Erythroblast (primary cell): ENCODE results near the gene CDHR5.

Experiments used
- GATA1 ChIP-seq: IDR thresholded peaks from 2 replicates; pipeline ENCODE4 v1.6.1; 2011; ENCODE audit warnings: low read depth, mild to moderate bottlenecking, control low read depth, low read length, moderate library complexity
- POLR2A ChIP-seq: IDR thresholded peaks from 2 replicates; pipeline ENCODE4 v1.6.1; 2011; ENCODE audit warnings: mild to moderate bottlenecking, low read length

DNA sequence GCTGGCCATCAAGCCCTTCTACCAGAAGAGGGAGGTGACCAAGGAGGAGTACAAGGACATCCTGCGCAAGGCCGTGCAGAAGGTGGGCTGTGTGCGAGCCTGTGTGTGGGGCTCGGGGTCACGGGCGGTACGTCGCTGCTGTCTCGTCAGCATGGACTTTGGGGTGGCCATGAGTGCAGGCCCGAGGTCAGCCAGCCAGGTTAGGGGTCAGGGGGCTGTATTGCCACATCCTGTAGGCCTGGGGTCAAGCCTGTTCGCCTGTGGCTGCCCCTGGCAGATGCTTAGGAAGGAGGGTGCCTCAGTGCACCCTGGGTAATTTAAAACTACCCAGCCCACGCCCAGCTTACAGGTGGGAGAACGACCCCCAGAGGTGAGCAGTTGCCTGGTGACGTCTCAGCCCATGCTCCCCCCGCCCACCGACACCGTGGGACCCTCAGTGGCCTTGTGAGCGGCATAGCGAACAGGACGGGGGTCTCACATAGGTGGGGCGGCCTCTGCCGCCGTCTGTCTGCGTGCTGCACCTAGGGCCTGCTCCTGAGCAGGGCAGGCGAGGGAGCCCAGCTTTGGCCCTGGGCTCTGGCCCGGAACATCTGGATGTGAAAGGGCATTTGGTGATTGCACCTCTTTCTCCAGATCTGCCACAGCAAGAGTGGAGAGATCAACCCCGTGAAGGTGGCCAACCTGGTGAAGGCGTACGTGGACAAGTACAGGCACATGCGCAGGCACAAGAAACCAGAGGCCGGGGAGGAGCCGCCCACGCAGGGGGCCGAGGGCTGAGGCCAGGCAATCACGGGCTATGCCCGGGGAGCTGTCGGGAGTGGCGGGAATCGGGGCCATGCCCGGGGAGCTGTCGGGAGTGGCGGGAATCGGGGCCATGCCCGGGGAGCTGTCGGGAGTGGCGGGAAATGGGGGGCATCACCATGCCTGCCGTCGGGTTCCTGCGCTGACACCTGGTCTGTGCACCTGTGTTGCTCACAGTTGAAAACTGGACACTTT is 13.5 kb downstream of the CDHR5 start:
- TF ChIP-seq POLR2A (no peak), GATA1 (no peak)
